H1 (cell line): ENCODE measurements around the gene CBFA2T2.

Experiments used
- EP300 ChIP-seq, 2 experiments: IDR thresholded peaks; 1 replicate in 1 of 2; 2 replicates in 1 of 2; pipeline ENCODE4 v1.6.1; 2011 to 2012; ENCODE audit warnings: low read depth in 2 of 2, low read length in 2 of 2, mild to moderate bottlenecking in 2 of 2, borderline replicate concordance in 1 of 2, inconsistent platforms in 1 of 2, moderate library complexity in 1 of 2
- GTF2F1 ChIP-seq: IDR thresholded peaks from 2 replicates; pipeline ENCODE4 v1.6.1; 2012; ENCODE audit warnings: low read depth, low read length, improper control_type of control experiment, borderline replicate concordance

DNA sequence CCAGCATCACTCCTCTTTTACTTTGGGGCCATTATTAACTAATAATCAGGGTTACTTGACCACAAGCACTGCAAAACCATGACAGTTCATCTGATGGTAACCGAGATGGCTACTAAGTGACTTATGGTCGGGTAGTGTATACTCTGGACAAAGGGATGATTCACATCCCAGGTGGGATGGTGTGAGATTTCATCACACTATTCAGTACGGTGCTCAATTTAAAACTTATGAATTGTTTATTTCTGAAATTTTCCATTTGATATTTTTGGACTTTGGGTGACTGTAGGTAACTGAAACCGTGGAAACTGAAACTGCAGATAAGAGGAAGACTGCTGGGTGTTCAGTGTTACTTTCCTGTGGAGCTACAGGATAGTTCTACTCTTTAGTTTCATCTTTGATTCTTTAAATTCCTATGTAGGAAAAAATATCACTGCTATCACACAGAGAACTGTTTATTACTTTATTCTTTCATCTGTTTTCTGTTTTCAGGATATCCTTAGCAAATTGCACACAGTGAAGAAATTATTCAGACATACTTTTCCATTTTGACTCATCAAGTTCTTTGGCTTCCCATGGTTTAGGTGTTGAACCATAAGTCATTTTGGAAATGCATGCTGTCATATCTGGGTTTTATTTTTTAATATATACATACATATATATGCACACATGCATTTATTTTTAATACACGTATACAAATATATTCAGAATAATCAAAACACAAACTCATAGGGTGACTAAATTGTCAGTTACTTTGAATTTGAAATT is 113.1 kb downstream of the CBFA2T2 start:
- TF ChIP-seq GTF2F1 (no peak), EP300 (IDR thresholded peaks at IDR 0.05; ENCODE audit: borderline replicate concordance in 1 of 2, low read depth in 2 of 2, low read length in 2 of 2) (no peak)
